ENCODE results near the gene IL18BP. TPM values are rescaled to one million over a fixed set of nuclear protein-coding genes. Genes with fewer than 3 reads are reported as not detected.
A peak's percentile ranks its signal among the peaks of the same experiment; 100 is the strongest.

IL18BP gene
- total and polyA plus RNA-seq, 2 donors (not counting 1 experiment from before 2014, with no cell fraction given), result 25.9 to 37.3 TPM

DNA sequence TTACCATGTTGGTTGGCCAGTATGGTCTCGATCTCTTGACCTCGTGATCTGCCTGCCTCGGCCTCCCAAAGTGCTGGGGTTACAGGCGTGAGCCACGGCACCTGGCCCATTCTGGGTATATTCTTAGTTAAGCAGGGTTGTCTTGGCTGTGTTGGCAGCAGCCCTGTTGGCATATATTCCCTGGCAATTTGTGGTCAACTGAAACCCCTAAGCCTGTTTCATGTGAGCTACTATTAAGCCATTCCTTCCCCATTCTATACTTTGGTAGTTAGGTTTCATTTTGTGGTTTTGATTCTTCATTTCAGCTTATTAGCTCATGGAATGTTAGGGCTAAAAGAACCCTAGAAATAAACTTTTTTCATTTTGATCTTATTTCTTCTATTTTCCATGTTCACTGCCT lies 22.2 kb upstream of the IL18BP start:
- DNase-seq (no peak), ATAC-seq (ENCODE audit: low read depth) (no peak)
- ChIA-PET CTCF (interaction anchor here (0.8 to 5.4 kb wide), 17 partner anchors 8 to 708 kb away, joined by 3 to 77 read pairs (median 7); partner anchors contain the start of gene IL18BP), POLR2A (no interaction called here)
- no peak overlapping the region for H2AFZ ChIP-seq (ENCODE audit: insufficient read depth, low read depth, low read length, poor library complexity, severe bottlenecking)
- 93% methylated on average over 5 of the region's 5 CpGs for WGBS (ENCODE audit: insufficient coverage)
- peaks cover 17 to 25% of the 10 kb centered on the region in 2 donors for H3K4me1 ChIP-seq (ENCODE audit: control insufficient read depth in 2 of 2, insufficient read depth in 2 of 2, low read length in 2 of 2)
- no peak overlapping the region for H3K4me3 ChIP-seq (ENCODE audit: control extremely low read depth in 1 of 5, extremely low read depth in 1 of 5, insufficient read depth in 1 of 5, low read depth in 2 of 5, low read length in 4 of 5)
- no peaks in the 10 kb centered on the region for H3K27me3 ChIP-seq (replicated peaks in 1 of 4; ENCODE audit: control extremely low read depth in 1 of 4, control insufficient read depth in 3 of 4, insufficient read depth in 4 of 4, low read length in 3 of 4)
- peaks cover 16% of the 10 kb centered on the region for H3K79me2 ChIP-seq (ENCODE audit: control insufficient read depth, insufficient read depth, low read length)
- H3K27ac ChIP-seq (ENCODE audit: low read length in 2 of 2), result peak overlapping the region; percentile 11 to 64
- no peaks in the 10 kb centered on the region for H3K9me3 Mint-ChIP-seq (ENCODE audit: insufficient read depth)
- no peak for TF ChIP-seq EZH2 (IDR thresholded peaks at IDR 0.05; ENCODE audit: borderline replicate concordance, insufficient read depth, low read depth, low read length, poor library complexity, severe bottlenecking)
- TF ChIP-seq, protein P1, sequence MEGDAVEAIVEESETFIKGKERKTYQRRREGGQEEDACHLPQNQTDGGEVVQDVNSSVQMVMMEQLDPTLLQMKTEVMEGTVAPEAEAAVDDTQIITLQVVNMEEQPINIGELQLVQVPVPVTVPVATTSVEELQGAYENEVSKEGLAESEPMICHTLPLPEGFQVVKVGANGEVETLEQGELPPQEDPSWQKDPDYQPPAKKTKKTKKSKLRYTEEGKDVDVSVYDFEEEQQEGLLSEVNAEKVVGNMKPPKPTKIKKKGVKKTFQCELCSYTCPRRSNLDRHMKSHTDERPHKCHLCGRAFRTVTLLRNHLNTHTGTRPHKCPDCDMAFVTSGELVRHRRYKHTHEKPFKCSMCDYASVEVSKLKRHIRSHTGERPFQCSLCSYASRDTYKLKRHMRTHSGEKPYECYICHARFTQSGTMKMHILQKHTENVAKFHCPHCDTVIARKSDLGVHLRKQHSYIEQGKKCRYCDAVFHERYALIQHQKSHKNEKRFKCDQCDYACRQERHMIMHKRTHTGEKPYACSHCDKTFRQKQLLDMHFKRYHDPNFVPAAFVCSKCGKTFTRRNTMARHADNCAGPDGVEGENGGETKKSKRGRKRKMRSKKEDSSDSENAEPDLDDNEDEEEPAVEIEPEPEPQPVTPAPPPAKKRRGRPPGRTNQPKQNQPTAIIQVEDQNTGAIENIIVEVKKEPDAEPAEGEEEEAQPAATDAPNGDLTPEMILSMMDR (IDR thresholded peaks at IDR 0.05), result no peak
- no peaks in the 10 kb centered on the region for H3K27me3 Mint-ChIP-seq
- peaks cover 25% of the 10 kb centered on the region for H3K4me1 Mint-ChIP-seq
- H3K27ac Mint-ChIP-seq, result peak overlapping the region; percentile 93
- intact Hi-C loops (cut with micrococcal nuclease), result loop anchor here (2.0 to 5.0 kb wide), 2 partner anchors 49 to 168 kb away; partner anchors contain the start of genes RNF121 and XNDC1N
- no peaks in the 10 kb centered on the region for H4K20me1 ChIP-seq (ENCODE audit: control insufficient read depth, insufficient read depth, low read length, poor library complexity, severe bottlenecking)
- H3K36me3 ChIP-seq (replicated peaks in 1 of 2; ENCODE audit: control extremely low read depth in 1 of 2, control insufficient read depth in 1 of 2, extremely low read depth in 1 of 2, insufficient read depth in 2 of 2, low read length in 1 of 2), result peaks cover 3 to 21% of the 10 kb centered on the region in 2 experiments
- H3K4me2 ChIP-seq (replicated peaks; ENCODE audit: low read depth, low read length, poor library complexity, severe bottlenecking), result no peak overlapping the region
- no peak overlapping the region for H3K4me3 Mint-ChIP-seq
- H3K9ac ChIP-seq (ENCODE audit: low read length), result no peak overlapping the region
- no peaks in the 10 kb centered on the region for H3K9me3 ChIP-seq (ENCODE audit: control extremely low read depth in 1 of 3, control insufficient read depth in 2 of 3, insufficient read depth in 1 of 3, low read length in 2 of 3)

DNA sequence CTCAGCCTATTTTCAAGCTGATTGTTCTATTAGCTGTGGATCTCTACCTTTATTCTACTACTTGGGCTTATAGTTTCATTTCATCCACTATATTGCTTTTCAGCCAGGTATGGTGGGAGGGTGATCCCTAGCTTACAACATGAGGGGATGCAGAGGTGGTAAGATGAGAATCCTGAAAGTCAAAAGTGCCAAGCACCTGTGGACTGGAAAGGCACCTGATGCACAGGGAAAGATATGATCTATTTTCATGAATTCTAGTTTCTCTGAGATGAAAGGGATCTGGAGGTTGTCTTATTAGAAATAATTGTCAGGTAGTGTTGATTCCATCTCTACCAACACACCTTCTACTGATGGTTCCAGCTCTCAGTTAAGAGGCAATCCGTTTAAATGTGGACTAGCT lies 21.6 kb upstream of the IL18BP start:
- no peak for TF ChIP-seq EZH2 (IDR thresholded peaks at IDR 0.05; ENCODE audit: borderline replicate concordance, insufficient read depth, low read depth, low read length, poor library complexity, severe bottlenecking)
- TF ChIP-seq, protein P1 (IDR thresholded peaks at IDR 0.05), result no peak
- no peak overlapping the region for H3K4me3 Mint-ChIP-seq
- intact Hi-C loops (cut with micrococcal nuclease), result loop anchor here (1.0 to 5.0 kb wide), 4 partner anchors 50 to 454 kb away; partner anchors contain the start of genes RNF121 and XNDC1N
- Histone ChIP-seq H2AFZ (ENCODE audit: insufficient read depth, low read depth, low read length, poor library complexity, severe bottlenecking) (no peak overlapping the region), H3K9ac (ENCODE audit: low read length) (no peak overlapping the region), H3K9me3 (ENCODE audit: control extremely low read depth in 1 of 3, control insufficient read depth in 2 of 3, insufficient read depth in 1 of 3, low read length in 2 of 3) (no peaks in the 10 kb centered on the region), H3K4me3 (ENCODE audit: control extremely low read depth in 1 of 5, extremely low read depth in 1 of 5, insufficient read depth in 1 of 5, low read depth in 2 of 5, low read length in 4 of 5) (no peak overlapping the region), H3K27ac (ENCODE audit: low read length in 2 of 2) (peak overlapping the region; percentile 64 to 72), H4K20me1 (ENCODE audit: control insufficient read depth, insufficient read depth, low read length, poor library complexity, severe bottlenecking) (no peaks in the 10 kb centered on the region), H3K36me3 (replicated peaks in 1 of 2; ENCODE audit: control extremely low read depth in 1 of 2, control insufficient read depth in 1 of 2, extremely low read depth in 1 of 2, insufficient read depth in 2 of 2, low read length in 1 of 2) (peaks cover 0 to 19% of the 10 kb centered on the region in 2 experiments), H3K79me2 (ENCODE audit: control insufficient read depth, insufficient read depth, low read length) (peaks cover 18% of the 10 kb centered on the region), H3K4me1 (ENCODE audit: control insufficient read depth in 2 of 2, insufficient read depth in 2 of 2, low read length in 2 of 2) (peaks cover 17 to 25% of the 10 kb centered on the region in 2 donors), H3K27me3 (replicated peaks in 1 of 4; ENCODE audit: control extremely low read depth in 1 of 4, control insufficient read depth in 3 of 4, insufficient read depth in 4 of 4, low read length in 3 of 4) (no peaks in the 10 kb centered on the region), H3K4me2 (replicated peaks; ENCODE audit: low read depth, low read length, poor library complexity, severe bottlenecking) (no peak overlapping the region)
- 80% methylated on average over 1 of the region's 1 CpG for WGBS (ENCODE audit: insufficient coverage)
- no peak for ATAC-seq (ENCODE audit: low read depth)
- H3K4me1 Mint-ChIP-seq, result peaks cover 25% of the 10 kb centered on the region
- H3K27me3 Mint-ChIP-seq, result no peaks in the 10 kb centered on the region
- peak overlapping the region; percentile 93 for H3K27ac Mint-ChIP-seq
- ChIA-PET CTCF (interaction anchor here (0.8 to 5.4 kb wide), 23 partner anchors 8 to 707 kb away, joined by 3 to 77 read pairs (median 7); partner anchors contain the start of gene IL18BP), POLR2A (no interaction called here)
- H3K9me3 Mint-ChIP-seq (ENCODE audit: insufficient read depth), result no peaks in the 10 kb centered on the region
- DNase-seq, result no peak

All from B cell (primary cell).